Measurements from ENCODE around the gene MIER1.
"Not testable (repeated sequence)": the region's sequence is repeated elsewhere in the genome, so short reads cannot be mapped to it uniquely, and the experiment has no call there.

MIER1 gene

DNA sequence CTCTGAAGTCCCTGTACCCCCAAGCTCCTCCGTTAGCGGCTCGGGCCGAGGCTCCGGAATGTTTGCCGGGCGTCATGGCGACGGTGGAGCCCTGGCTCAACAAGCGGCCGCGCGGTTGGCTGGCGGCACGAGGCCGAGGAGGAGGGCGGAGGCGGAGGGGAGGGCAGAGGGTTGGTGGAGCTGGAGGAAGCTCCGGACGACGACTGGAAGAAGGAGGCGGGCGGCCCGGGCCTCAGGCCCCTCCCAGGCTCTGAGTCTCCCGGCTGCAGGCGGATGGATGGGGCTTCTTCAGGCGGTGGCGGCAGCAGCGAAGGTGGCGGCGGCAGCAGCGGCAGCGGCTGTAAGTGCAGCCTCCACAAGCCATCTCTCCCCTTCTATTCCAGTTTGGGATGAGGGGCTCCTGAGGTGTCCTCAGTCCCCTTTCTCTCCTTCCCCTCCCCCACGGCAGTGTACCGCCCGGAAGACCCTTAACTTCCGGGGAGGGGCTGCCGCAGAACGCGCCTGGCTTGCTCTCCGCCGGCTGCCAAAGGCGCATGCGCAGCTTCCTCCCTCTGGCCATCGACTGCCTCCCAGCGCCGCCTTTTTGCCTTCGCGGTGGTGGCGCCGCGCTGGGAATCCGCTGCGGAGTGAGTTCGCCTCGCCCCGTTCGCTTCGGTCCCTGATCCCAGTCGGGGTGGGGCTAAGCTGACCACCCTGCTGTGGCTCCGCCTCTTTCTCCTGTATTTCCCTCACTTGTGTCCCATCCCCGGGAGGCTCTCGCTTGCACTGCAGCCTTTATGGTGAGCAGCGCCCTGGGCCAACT, at the start of gene MIER1, which contains the start of gene DNAI4:
MIER1 (plus strand) TSS at position 235 of the 802 bp plus-strand sequence; CDS start at position 274, 39 bp downstream.
DNAI4 (minus strand) TSS at position 101 of the 802 bp plus-strand sequence; CDS start at position 76, 25 bp downstream.
- peak; percentile 99 for DNase-seq (ENCODE audit: low read depth)

DNA sequence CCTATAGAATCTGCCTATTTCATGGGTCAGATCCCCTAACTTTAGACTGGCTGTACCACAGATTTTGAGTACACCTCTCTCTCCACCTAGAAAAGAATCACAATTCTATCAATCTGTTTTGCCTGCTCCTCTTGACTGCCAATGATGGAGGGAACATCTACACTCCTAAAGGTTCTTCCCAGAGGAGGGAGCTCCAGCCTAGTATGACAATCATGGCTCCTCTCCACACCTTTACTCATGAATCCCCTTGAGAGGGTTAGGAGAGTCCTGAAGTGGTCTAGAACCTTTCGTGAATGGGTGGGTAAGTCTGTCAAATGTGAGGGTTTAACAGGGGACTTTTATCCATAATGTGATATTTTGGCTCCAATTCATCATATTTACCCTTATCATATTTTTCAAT, 48.1 kb upstream of the MIER1 start:
- DNase-seq (ENCODE audit: low read depth) = no peak

- no peak for DNase-seq (ENCODE audit: low read depth)
These were observed 35.8 kb upstream of the MIER1 start for GRCh38 chr1:66889030-66889429.

- DNase-seq (ENCODE audit: low read depth) = no peak
These were observed 34.2 kb upstream of the MIER1 start for GRCh38 chr1:66890621-66891020.

DNA sequence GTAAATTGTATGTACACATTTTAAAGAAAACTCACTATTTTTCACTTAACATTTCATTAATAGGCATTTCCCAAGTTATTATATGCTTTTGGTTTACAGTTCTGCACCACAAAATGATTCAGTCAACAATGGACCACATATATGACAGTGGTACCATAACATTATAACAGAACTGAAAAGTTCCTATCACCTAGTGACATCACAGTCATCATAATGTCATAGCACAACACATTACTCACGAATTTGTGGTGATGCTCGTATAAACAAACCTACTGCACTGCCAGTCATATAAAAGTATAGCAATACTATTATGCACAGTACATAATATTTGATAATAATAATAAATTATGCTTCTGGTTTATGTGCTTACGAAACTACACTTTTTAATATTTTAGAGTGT, 31.1 kb upstream of the MIER1 start:
- no peak for DNase-seq (ENCODE audit: low read depth)

DNA sequence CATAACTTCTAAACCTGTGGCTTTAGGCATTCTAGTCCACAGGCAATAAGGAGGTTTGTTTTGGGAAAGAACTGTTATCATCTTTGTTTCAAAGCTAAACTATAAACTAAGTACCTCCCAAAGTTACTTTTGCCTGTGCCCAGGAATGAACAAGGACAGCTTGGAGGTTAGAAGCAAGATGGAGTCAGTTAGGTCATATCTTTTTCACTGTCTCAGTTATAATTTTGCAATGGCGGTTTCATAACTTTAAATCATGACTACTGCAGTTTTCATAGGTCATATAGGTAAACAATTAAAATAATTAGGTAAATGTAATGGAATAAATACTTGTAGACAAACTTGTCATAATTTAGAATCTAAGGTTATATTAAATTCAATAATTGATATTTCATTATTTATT, 9.6 kb upstream of the MIER1 start:
- not testable (repeated sequence) for DNase-seq (ENCODE audit: low read depth)

DNA sequence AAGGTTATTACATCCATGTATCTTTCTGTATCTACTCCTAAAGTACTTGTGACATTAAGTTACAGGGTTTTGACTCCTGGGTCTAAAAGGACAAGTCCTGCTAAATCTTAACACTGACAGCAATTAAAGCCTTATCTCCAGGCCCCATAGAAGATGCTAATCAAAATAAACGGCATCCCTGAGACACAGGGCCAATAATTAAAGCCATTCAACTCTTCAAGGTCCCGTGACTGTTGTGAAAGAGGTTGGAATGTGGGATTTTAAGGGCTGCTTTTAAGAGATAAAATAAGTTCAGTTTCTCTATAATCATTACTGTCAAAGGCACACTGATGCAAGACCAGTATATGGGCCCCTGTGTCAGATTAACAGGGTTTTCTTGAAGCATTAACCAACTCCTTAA, 8.5 kb upstream of the MIER1 start:
- peak; percentile 52 for DNase-seq (ENCODE audit: low read depth)

DNA sequence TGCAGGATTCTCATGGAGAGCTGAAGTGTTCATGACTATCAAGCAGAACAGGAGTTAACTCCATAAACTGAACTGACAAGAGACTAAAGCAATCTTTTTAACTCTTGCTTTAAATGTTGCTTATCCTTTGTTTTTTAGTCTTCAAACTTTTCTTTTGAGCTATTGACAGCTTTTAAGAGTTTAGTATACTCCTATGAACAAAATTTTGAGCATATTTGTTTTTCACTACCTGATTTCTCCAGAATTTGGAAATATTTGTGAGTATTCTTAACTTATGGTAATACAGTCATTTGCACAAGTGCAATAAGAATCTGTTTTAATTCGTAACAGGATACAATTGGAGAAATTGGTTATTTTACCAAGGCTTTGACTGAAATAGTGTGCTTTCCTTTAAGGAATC, 7.3 kb upstream of the MIER1 start:
- DNase-seq (ENCODE audit: low read depth) = no peak

- DNase-seq (ENCODE audit: low read depth) = no peak
These were observed 5.7 kb upstream of the MIER1 start for GRCh38 chr1:66919063-66919462.

GRCh38 chr1:66919828-66920227, 5.0 kb upstream of the MIER1 start:
- DNase-seq (ENCODE audit: low read depth) = no peak

DNA sequence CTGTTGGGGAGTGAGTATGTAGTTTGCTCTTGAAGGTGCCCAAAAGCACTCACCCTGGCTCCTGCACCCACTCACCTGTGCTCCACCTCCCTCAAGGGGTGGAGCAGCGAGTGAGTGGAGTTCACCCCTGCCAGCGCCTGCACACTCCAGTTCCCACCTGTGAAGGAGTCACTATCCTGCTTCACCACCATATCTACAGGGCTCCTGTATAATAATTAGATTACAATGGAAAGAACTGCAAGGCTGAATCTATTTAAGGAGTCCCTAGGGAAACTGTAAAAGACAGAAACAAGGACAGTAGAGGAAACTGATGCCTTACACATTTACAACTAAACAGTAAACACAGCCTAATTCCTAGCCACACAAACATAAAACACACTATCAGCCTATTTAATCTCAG, 4.2 kb upstream of the MIER1 start:
- DNase-seq (ENCODE audit: low read depth) = no peak

GRCh38 chr1:66925558-66925910, 744 bp downstream of the MIER1 start:
- DNase-seq (ENCODE audit: low read depth) = no peak

GRCh38 chr1:66925944-66926343, 1.2 kb downstream of the MIER1 start:
- peak; percentile 32 for DNase-seq (ENCODE audit: low read depth)

GRCh38 chr1:66927528-66927927, 2.7 kb downstream of the MIER1 start:
- DNase-seq (ENCODE audit: low read depth) = peak; percentile 41

DNA sequence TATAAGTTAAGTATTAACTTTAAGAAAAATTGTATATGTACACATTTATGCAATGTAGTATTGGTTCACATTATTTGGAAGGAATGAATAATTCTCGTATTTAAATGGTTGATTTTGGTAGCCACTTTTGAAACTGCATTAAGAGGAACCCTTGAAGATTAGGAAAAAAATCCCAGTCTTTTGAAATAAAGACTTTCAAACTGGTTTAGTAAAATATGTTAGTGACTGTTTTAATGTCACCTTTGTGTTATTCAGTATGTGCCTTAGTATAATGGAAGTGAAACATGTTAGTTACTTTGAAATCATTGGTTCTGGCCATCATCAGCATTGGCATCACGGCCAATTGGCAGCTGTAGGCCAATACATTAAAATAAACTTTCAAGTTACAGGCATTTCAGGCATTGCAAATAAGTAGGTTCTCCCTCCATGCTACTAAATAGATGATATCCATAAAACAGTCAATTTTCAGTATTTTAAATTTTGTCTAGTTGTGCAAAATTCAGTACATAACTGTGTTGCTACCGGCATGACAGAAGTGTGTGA, 4.4 kb downstream of the MIER1 start:
- DNase-seq (ENCODE audit: low read depth) = no peak

DNA sequence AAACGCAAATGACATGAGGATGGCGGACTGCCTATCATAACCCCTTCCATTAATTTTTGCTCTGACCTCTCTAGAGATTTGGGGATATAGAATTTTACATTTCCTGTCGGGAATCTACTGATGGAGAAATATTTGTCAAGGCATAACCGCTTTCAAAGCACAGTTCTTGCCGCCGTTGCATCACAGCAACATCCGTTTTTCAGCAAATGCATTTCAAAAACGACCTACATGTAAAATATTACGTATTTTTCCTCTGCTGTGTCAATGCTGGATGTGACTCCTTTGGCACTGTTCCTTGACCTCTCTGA, 4.9 kb downstream of the MIER1 start:
- DNase-seq (ENCODE audit: low read depth) = no peak

DNA sequence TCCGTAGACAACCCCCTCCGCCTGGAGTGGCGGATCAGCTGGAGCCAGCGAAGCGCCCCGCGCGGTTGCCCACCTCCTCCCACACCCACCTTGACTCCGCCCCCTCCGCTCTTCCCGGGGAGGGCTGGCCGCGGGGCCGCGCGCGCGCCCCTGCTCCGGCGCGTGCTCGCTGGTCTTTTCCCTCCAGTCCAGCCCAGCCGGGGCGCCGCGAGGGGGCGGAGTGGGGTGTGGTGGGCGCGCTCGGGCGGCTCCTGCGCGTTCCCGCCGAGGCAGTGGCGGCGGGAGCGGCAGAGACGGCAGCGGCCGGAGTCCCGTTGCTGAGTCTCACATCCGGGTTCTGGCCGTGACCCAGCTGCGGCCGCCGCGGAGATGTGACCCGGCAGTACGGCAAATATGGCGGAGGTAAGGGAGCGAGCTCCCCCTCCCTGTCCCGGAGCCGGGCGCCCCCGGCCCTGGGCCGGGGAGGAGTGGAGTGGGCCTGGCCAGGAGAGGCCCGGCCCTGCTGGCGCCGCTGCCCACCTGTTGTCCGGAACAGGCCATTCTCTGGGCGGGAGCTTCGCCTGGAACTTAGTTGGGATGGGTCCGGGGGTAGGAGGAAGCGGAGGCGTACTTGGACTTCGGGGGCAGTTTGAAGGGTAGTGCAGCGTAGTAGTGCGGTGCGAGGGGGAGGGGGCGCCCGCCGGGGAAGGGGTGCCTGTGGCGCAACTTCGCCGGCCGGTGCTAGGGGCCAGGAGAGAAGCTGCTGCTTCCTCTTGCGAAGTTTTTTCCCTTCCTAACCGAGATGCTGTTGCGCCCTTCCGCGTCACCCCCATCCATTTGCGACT, 5.4 kb downstream of the MIER1 start:
- DNase-seq (ENCODE audit: low read depth) = peak; percentile 94

DNA sequence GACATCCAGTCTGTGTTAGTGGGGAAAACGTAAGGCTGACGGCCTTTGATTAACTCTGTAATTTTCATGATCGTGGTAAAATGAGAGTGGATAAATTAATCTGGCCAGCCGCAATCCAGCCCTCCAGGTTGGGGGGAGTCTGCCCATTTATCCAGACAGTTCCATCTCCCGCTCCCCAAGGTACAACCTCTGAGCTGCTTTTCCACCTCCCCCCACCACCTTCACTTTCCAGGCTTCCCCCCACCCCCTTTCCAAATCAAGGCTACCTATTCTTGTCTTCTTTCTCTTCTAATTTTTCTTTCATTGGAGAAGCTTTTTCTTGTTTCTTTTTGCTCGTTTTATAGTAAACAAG, 6.0 kb downstream of the MIER1 start:
- DNase-seq (ENCODE audit: low read depth) = no peak

DNA sequence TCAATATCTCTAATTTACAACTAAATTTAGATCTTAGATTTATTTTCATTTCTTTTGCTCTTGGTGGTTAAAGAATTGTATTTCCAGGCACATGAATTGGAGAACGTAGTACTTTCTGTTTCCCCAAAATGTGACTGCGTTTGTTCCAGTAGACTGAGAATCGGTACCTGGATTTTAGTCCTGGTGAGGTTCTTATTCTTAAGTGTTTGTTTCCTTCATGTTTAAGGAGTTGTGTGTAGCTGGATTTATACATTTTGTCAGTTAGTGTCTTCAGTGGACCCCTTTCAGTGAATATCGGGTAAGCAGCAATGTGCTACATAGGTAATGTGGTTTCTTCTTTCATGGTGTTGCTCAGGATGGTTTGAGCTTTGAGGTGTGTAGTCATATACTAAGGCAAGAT, 6.8 kb downstream of the MIER1 start:
- DNase-seq (ENCODE audit: low read depth) = no peak

GRCh38 chr1:66932291-66932690, 7.5 kb downstream of the MIER1 start:
- DNase-seq (ENCODE audit: low read depth) = no peak

- no peak for DNase-seq (ENCODE audit: low read depth)
These were observed 9.3 kb downstream of the MIER1 start for GRCh38 chr1:66933887-66934700.

- no peak for DNase-seq (ENCODE audit: low read depth)
These were observed 12.9 kb downstream of the MIER1 start for GRCh38 chr1:66937529-66938234.
